Keratinocyte (primary cell): ENCODE data around the gene ADAMTSL3.

Experiments used
- CTCF ChIP-seq, 3 experiments: IDR thresholded peaks in 1 of 3; conservative IDR thresholded peaks in 1 of 3; optimal IDR thresholded peaks in 1 of 3; 2 replicates in 2 of 3; 3 replicates in 1 of 3; pipeline versions ENCODE3 to v1.5.1; 2011; ENCODE audit warnings: low read length in 3 of 3, mild to moderate bottlenecking in 3 of 3, moderate library complexity in 2 of 3, control low read depth in 1 of 3, inconsistent platforms in 1 of 3; ENCODE audit not compliant: insufficient read depth in 2 of 3; ENCODE audit errors: extremely low read depth in 1 of 3
- EZH2 ChIP-seq: IDR thresholded peaks from one replicate; pipeline ENCODE4 v1.6.1; 2012; ENCODE audit warnings: inconsistent platforms, mild to moderate bottlenecking, low read length, moderate library complexity

- TF ChIP-seq CTCF (optimal IDR thresholded peaks at IDR 0.05 in 1 of 3, IDR thresholded peaks at IDR 0.05 in 1 of 3, conservative IDR thresholded peaks at IDR 0.05 in 1 of 3; ENCODE audit: extremely low read depth in 1 of 3, insufficient read depth in 2 of 3, low read length in 3 of 3): no peak
- no peak for TF ChIP-seq EZH2
Observed at GRCh38 chr15:84001655-84002054, 347.7 kb downstream of the ADAMTSL3 start.
